DMS114 treated with DMSO at 0.1 percent for 48 hours (cell line): ENCODE data around the gene GPD1.
"Not testable (repeated sequence)": the region's sequence is repeated elsewhere in the genome, so short reads cannot be mapped to it uniquely, and the experiment has no call there.

Experiments
- DNase-seq: peaks from one replicate; lab custom pipeline; 2025; ENCODE audit not compliant: unreplicated experiment; lab: John Stamatoyannopoulos, UW

Gene GPD1

GRCh38 chr12:50120521-50120920, 16.7 kb downstream of the GPD1 start:
- no peak for DNase-seq

GRCh38 chr12:50120953-50121352, 17.1 kb downstream of the GPD1 start:
- DNase-seq: no peak

GRCh38 chr12:50121641-50122040, 17.8 kb downstream of the GPD1 start:
- no peak for DNase-seq

- DNase-seq: no peak
Measured at GRCh38 chr12:50123203-50123602, 19.4 kb downstream of the GPD1 start.

- DNase-seq: no peak
Measured at GRCh38 chr12:50127546-50127945, 23.7 kb downstream of the GPD1 start.

GRCh38 chr12:50129290-50129689, 25.5 kb downstream of the GPD1 start:
- no peak for DNase-seq

- DNase-seq: peak; percentile 25
Measured at GRCh38 chr12:50132505-50133135, 28.8 kb downstream of the GPD1 start.

GRCh38 chr12:50142993-50143392, 39.2 kb downstream of the GPD1 start:
- no peak for DNase-seq

- no peak for DNase-seq
Measured at GRCh38 chr12:50145439-50145838, 41.6 kb downstream of the GPD1 start.

GRCh38 chr12:50147281-50147680, 43.5 kb downstream of the GPD1 start:
- DNase-seq: no peak

GRCh38 chr12:50148011-50148410, 44.2 kb downstream of the GPD1 start:
- not testable (repeated sequence) for DNase-seq

GRCh38 chr12:50149311-50149710, 45.5 kb downstream of the GPD1 start:
- DNase-seq: no peak

- DNase-seq: no peak
Measured at GRCh38 chr12:50151047-50151687, 47.4 kb downstream of the GPD1 start.

- DNase-seq: not testable (repeated sequence)
Measured at GRCh38 chr12:50154947-50155346, 51.1 kb downstream of the GPD1 start.

- DNase-seq: no peak
Measured at GRCh38 chr12:50156641-50157040, 52.8 kb downstream of the GPD1 start.

GRCh38 chr12:50157259-50157658, 53.5 kb downstream of the GPD1 start:
- no peak for DNase-seq

GRCh38 chr12:50160643-50161042, 56.8 kb downstream of the GPD1 start:
- no peak for DNase-seq
